ENCODE results near the gene HMX2. TPM values are rescaled to one million over a fixed set of nuclear protein-coding genes. Genes with fewer than 3 reads are reported as not detected.

HMX2 gene
- total and polyA plus RNA-seq, 2 donors (not counting 1 experiment from before 2014, with no cell fraction given): not detected

DNA sequence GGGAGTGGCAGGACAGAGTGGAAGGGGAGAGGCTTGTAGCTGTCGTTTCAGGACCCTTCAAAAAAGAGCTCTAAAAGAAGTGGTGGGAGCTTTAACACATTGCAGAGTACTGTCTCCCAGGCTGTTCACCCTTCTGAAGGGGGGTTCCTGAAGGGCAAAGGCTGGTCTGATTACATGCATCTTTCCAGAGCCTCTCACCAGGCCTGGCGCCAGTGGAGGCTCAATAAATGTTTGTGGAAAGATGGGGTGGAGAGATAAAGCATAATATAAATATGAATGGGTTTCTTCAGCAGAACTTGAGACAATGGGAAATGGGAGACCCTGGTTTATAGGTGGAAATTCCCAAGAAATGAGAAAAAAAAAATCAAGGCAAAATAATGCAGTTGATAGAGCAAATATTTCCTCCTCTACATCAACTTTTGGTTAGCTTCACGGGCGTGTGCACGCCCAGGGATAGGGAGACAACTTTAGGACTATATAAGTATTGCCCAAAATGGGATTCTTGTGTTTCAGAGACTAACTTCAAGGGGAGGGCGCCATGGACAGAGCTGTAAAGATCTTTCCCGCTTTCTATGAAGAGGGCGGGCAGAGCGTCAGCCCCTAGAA, 5.7 kb downstream of the HMX2 start:
- Histone ChIP-seq H3K27ac (ENCODE audit: insufficient read depth, low read length) (no peak overlapping the region), H3K9ac (ENCODE audit: insufficient read depth, low read length) (no peak overlapping the region), H2AFZ (ENCODE audit: low read length) (no peak overlapping the region), H3K4me2 (ENCODE audit: extremely low read depth, insufficient read depth, low read length) (no peak overlapping the region), H3K9me3 (ENCODE audit: control insufficient read depth, insufficient read depth, low read depth, low read length) (no peaks in the 10 kb centered on the region), H4K20me1 (ENCODE audit: control insufficient read depth, extremely low read depth, insufficient read depth, low read length) (peaks cover 2% of the 10 kb centered on the region), H3K4me1 (ENCODE audit: control insufficient read depth, extremely low read depth, insufficient read depth, low read length) (peaks cover 4% of the 10 kb centered on the region), H3K27me3 (ENCODE audit: control insufficient read depth, insufficient read depth, low read length) (peaks cover 38% of the 10 kb centered on the region), H3K4me3 (replicated peaks in 1 of 4; ENCODE audit: control extremely low read depth in 1 of 4, insufficient read depth in 1 of 4, low read depth in 3 of 4, low read length in 4 of 4) (peak overlapping the region in 1 of 4 experiments; percentile 19), H3K79me2 (ENCODE audit: control insufficient read depth, insufficient read depth, low read length) (peaks cover 44% of the 10 kb centered on the region), H3K36me3 (ENCODE audit: control insufficient read depth, insufficient read depth, low read length) (peaks cover 2% of the 10 kb centered on the region)
- no peak for DNase-seq (ENCODE audit: low read depth in 2 of 2)
- TF ChIP-seq EZH2 (IDR thresholded peaks at IDR 0.05; ENCODE audit: low read length, missing control alignments): no peak
- TF ChIP-seq, protein P1, sequence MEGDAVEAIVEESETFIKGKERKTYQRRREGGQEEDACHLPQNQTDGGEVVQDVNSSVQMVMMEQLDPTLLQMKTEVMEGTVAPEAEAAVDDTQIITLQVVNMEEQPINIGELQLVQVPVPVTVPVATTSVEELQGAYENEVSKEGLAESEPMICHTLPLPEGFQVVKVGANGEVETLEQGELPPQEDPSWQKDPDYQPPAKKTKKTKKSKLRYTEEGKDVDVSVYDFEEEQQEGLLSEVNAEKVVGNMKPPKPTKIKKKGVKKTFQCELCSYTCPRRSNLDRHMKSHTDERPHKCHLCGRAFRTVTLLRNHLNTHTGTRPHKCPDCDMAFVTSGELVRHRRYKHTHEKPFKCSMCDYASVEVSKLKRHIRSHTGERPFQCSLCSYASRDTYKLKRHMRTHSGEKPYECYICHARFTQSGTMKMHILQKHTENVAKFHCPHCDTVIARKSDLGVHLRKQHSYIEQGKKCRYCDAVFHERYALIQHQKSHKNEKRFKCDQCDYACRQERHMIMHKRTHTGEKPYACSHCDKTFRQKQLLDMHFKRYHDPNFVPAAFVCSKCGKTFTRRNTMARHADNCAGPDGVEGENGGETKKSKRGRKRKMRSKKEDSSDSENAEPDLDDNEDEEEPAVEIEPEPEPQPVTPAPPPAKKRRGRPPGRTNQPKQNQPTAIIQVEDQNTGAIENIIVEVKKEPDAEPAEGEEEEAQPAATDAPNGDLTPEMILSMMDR (conservative IDR thresholded peaks at IDR 0.05 in 1 of 2, IDR thresholded peaks at IDR 0.05 in 1 of 2; ENCODE audit: low read depth in 1 of 2, low read length in 2 of 2): no peak

DNA sequence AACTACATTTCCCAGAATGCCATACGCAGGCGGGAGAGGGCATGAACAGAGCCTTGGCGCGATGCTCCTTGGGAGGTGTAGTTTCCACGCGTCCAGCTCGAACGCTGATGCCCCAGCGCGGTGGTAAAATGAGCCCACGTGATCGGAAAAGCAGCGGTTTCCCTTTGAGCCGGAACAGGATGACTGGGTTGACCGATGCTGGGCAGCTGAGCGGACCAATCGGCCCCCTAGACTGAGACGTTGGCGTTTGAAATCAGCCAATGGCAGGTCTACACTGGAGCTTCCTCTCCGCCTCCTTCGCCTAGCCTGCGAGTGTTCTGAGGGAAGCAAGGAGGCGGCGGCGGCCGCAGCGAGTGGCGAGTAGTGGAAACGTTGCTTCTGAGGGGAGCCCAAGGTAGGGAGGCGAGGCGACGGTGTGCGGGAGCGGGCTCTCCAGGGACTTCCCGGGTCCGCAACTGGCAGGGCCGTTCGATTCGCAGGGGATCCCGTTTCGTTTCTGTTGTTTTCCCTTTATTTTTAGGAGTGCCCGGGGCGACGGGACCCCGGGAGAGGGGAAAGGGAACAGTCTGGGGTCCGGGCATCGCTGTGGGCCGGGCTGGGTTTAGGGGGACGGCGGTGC, 6.3 kb downstream of the HMX2 start, which contains the start of gene BUB3:
TSS of gene BUB3 (plus strand) at position 311 of the 619 bp plus-strand sequence. CDS start 516 bp downstream, outside the sequence.
- Histone ChIP-seq H3K4me1 (ENCODE audit: control insufficient read depth, extremely low read depth, insufficient read depth, low read length) (peaks cover 4% of the 10 kb centered on the region), H3K36me3 (ENCODE audit: control insufficient read depth, insufficient read depth, low read length) (peaks cover 2% of the 10 kb centered on the region), H3K9me3 (ENCODE audit: control insufficient read depth, insufficient read depth, low read depth, low read length) (no peaks in the 10 kb centered on the region), H4K20me1 (ENCODE audit: control insufficient read depth, extremely low read depth, insufficient read depth, low read length) (peaks cover 2% of the 10 kb centered on the region), H3K4me2 (ENCODE audit: extremely low read depth, insufficient read depth, low read length) (peak within 1 kb of the TSS; percentile 93), H3K27ac (ENCODE audit: insufficient read depth, low read length) (peak within 1 kb of the TSS; percentile 96), H3K79me2 (ENCODE audit: control insufficient read depth, insufficient read depth, low read length) (peaks cover 50% of the 10 kb centered on the region), H3K4me3 (replicated peaks in 1 of 4; ENCODE audit: control extremely low read depth in 1 of 4, insufficient read depth in 1 of 4, low read depth in 3 of 4, low read length in 4 of 4) (peak within 1 kb of the TSS; percentile 69 to 94 (median 84)), H2AFZ (ENCODE audit: low read length) (peak within 1 kb of the TSS; percentile 78), H3K27me3 (ENCODE audit: control insufficient read depth, insufficient read depth, low read length) (peaks cover 32% of the 10 kb centered on the region), H3K9ac (ENCODE audit: insufficient read depth, low read length) (peak within 1 kb of the TSS; percentile 93)
- TF ChIP-seq EZH2 (IDR thresholded peaks at IDR 0.05; ENCODE audit: low read length, missing control alignments): no peak
- TF ChIP-seq, protein P1 (conservative IDR thresholded peaks at IDR 0.05 in 1 of 2, IDR thresholded peaks at IDR 0.05 in 1 of 2; ENCODE audit: low read depth in 1 of 2, low read length in 2 of 2): peak; percentile 7 to 28
- peak; percentile 99 for DNase-seq (ENCODE audit: low read depth in 2 of 2)

DNA sequence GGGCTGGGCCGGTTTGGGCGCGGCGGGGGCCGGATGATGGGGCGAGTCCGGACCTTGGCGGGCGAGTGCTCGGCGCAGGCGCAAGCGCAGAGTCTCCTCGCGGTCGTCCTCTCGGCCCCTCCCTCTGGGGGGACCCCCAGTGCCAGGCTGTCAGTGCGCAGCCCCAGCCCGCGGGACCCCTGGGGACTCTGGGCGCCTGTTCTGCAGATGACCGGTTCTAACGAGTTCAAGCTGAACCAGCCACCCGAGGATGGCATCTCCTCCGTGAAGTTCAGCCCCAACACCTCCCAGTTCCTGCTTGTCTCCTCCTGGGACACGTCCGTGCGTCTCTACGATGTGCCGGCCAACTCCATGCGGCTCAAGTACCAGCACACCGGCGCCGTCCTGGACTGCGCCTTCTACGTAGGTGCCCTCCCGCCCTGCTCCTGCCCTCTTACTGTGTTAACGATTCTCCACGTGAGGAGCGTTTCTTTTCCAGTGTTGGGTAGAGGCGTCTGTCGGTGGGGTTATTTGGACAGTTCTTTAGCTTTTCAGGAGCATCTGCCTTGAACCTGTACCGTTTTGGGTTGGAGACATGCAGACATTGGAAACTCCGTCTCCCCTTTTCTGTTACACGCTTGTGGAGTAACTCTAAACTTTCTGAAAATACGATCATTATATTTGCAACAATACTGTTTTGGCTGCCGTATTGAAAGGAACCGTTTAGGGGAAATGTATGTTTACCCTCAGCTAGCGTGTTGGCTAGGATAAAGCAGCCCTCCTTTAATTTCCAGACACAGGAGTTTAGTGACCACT, 7.0 kb downstream of the HMX2 start:
- Histone ChIP-seq H3K9ac (ENCODE audit: insufficient read depth, low read length) (peak overlapping the region; percentile 93), H3K36me3 (ENCODE audit: control insufficient read depth, insufficient read depth, low read length) (peaks cover 2% of the 10 kb centered on the region), H3K27ac (ENCODE audit: insufficient read depth, low read length) (peak overlapping the region; percentile 96), H3K4me1 (ENCODE audit: control insufficient read depth, extremely low read depth, insufficient read depth, low read length) (peaks cover 4% of the 10 kb centered on the region), H3K9me3 (ENCODE audit: control insufficient read depth, insufficient read depth, low read depth, low read length) (no peaks in the 10 kb centered on the region), H3K4me2 (ENCODE audit: extremely low read depth, insufficient read depth, low read length) (peak overlapping the region; percentile 93), H3K27me3 (ENCODE audit: control insufficient read depth, insufficient read depth, low read length) (peaks cover 27% of the 10 kb centered on the region), H3K4me3 (replicated peaks in 1 of 4; ENCODE audit: control extremely low read depth in 1 of 4, insufficient read depth in 1 of 4, low read depth in 3 of 4, low read length in 4 of 4) (peak overlapping the region; percentile 69 to 94 (median 84)), H2AFZ (ENCODE audit: low read length) (peak overlapping the region; percentile 78), H3K79me2 (ENCODE audit: control insufficient read depth, insufficient read depth, low read length) (peaks cover 57% of the 10 kb centered on the region), H4K20me1 (ENCODE audit: control insufficient read depth, extremely low read depth, insufficient read depth, low read length) (peaks cover 2% of the 10 kb centered on the region)
- DNase-seq (ENCODE audit: low read depth in 2 of 2): peak; percentile 36 to 57
- TF ChIP-seq EZH2 (IDR thresholded peaks at IDR 0.05; ENCODE audit: low read length, missing control alignments): no peak
- TF ChIP-seq, protein P1 (conservative IDR thresholded peaks at IDR 0.05 in 1 of 2, IDR thresholded peaks at IDR 0.05 in 1 of 2; ENCODE audit: low read depth in 1 of 2, low read length in 2 of 2): no peak

Measured in fibroblast of lung (primary cell).